Left lung (tissue), 10 donors: ENCODE results near the gene SMKR1. TPM values are rescaled to one million over a fixed set of nuclear protein-coding genes. Genes with fewer than 3 reads are reported as not detected.

Source experiments
- ATAC-seq: fragments of 200-7000 bp; cut with Tn5 transposase; one replicate; pipeline ENCODE4 v1.9.1; 2020; ENCODE audit warnings: moderate library complexity
- DNase-seq, 4 donors: peaks; one replicate each; pipeline ENCODE4 v3.0.0-alpha.2; 2013 to 2020
- H3K27ac ChIP-seq, 2 donors: fragments of 200-600 bp; sonication (generic) in 1 of 2; one replicate each; pipeline versions ENCODE4 v1.5.0 to v1.8.0; 2020 to 2021
- H3K27me3 ChIP-seq, 2 donors: fragments of 200-600 bp; sonication (generic) in 1 of 2; one replicate each; pipeline versions ENCODE4 v1.5.0 to v1.8.0; 2020 to 2021
- H3K36me3 ChIP-seq, 2 donors: fragments of 200-600 bp; sonication (generic) in 1 of 2; one replicate each; pipeline versions ENCODE4 v1.5.0 to v1.8.0; 2020 to 2021
- H3K4me1 ChIP-seq, 2 donors: fragments of 200-600 bp; one replicate each; pipeline ENCODE4 v1.8.0; 2021
- H3K4me3 ChIP-seq, 2 donors: fragments of 200-600 bp; sonication (generic) in 1 of 2; one replicate each; pipeline versions ENCODE4 v1.5.0 to v1.8.0; 2020 to 2021; ENCODE audit warnings: mild to moderate bottlenecking in 1 of 2
- H3K9me3 ChIP-seq, 2 donors: fragments of 200-600 bp; sonication (generic) in 1 of 2; one replicate each; pipeline versions ENCODE4 v1.5.0 to v1.8.0; 2020 to 2021
- intact Hi-C, 2 donors: fragments of 100-400 bp; cut with DNase I; formaldehyde crosslinking; loops; one replicate each; pipeline versions ENCODE4 v1.11.2 to v1.14.2; 2022
- polyA plus RNA-seq, 6 donors: library from polyadenylated mRNA; unstranded; fragments of 120-200 nt; gene quantifications; one replicate each; pipeline ENCODE4 v1.2.1, GENCODE V29; 2013; ENCODE audit not compliant: insufficient read length in 6 of 6
- total RNA-seq, 2 donors: library from RNA; stranded (reverse); fragmentation: NEBNext Ultra II Directional; extraction: Animal tissue kit (Norgen Biotek cat#: 25700); gene quantifications; one replicate each; pipeline ENCODE4 v1.2.1, GENCODE V29; 2021
- TF ChIP-seq, protein P1 (sequence below), 2 donors: fragments of 200-600 bp; sonication (generic) in 1 of 2; IDR thresholded peaks; one replicate each; pipeline versions ENCODE4 v1.5.0 to v1.8.0; 2021; ENCODE audit warnings: antibody characterized with exemption in 2 of 2
- donor health status: DM: no; HTN: yes; CAD: no.
- donor health status: DM: no; HTN: no; CAD: no.

SMKR1 gene
- total and polyA plus RNA-seq, 8 donors = 0.16 to 1.0 (median 0.57) TPM; not detected in 1

DNA sequence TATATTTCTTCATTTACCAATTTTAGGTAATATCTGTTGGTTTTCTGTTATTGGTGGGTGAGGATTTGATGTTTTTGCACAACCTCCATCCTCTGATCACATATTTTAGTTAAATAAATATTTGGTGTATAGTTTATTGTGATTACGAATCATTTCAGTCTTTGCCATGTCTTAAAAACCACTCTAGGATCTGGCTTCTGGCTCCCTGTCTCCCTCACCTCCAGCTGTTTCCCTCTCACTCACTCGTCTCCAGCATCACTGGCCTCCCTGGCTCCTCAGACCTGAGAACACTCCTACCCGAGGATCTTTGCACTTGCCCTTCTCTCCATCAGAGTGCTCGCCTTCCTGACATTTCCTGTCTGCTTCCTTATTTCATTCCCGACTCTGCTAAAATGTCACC is 58.5 kb downstream of the SMKR1 start:
- no peak for DNase-seq
- H3K27ac ChIP-seq = no peak overlapping the region
- ATAC-seq = no peak
- peaks cover 0 to 10% of the 10 kb centered on the region in 2 donors for H3K4me1 ChIP-seq
- H3K9me3 ChIP-seq = no peaks in the 10 kb centered on the region
- TF ChIP-seq, protein P1, sequence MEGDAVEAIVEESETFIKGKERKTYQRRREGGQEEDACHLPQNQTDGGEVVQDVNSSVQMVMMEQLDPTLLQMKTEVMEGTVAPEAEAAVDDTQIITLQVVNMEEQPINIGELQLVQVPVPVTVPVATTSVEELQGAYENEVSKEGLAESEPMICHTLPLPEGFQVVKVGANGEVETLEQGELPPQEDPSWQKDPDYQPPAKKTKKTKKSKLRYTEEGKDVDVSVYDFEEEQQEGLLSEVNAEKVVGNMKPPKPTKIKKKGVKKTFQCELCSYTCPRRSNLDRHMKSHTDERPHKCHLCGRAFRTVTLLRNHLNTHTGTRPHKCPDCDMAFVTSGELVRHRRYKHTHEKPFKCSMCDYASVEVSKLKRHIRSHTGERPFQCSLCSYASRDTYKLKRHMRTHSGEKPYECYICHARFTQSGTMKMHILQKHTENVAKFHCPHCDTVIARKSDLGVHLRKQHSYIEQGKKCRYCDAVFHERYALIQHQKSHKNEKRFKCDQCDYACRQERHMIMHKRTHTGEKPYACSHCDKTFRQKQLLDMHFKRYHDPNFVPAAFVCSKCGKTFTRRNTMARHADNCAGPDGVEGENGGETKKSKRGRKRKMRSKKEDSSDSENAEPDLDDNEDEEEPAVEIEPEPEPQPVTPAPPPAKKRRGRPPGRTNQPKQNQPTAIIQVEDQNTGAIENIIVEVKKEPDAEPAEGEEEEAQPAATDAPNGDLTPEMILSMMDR (IDR thresholded peaks at IDR 0.05) = no peak
- intact Hi-C loops = no loop called here
- H3K4me3 ChIP-seq = no peak overlapping the region
- no peaks in the 10 kb centered on the region for H3K36me3 ChIP-seq
- peaks cover 0 to 36% of the 10 kb centered on the region in 2 donors for H3K27me3 ChIP-seq

DNA sequence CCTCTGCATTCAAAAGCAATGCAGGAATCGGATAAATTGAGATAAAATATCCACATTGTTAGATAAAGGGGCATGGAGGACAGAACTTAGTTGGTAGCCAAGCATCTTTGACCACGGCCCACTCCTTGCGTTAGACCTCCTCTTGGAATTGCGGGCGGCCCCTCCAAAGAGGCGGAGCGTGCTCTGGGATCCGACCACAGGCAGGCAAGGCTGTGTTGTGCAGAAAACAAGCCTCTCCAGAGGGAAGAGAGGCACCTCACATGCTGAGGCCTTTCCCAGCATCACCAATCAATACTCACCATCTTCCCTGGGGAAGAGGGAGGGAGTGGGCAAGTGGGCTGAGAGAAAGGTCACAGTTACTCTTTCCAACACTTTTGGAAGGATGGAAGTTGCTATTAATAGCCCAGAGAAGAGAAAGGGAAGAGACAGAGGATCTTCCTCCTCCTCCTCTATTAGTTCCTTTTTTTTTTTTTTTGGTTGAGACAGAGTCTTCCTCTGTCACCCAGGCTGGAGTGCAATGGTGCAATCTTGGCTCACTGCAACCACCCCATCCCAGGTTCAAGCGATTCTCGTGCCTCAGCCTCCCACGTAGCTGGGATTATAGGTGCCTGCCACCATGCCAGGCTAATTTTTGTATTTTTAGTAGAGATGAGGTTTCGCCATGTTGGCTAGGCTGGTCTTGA is 59.5 kb downstream of the SMKR1 start:
- intact Hi-C loops = no loop called here
- Histone ChIP-seq H3K27me3 (peaks cover 0 to 36% of the 10 kb centered on the region in 2 donors), H3K4me3 (no peak overlapping the region), H3K4me1 (peaks cover 0 to 10% of the 10 kb centered on the region in 2 donors), H3K36me3 (no peaks in the 10 kb centered on the region), H3K27ac (no peak overlapping the region), H3K9me3 (no peaks in the 10 kb centered on the region)
- TF ChIP-seq, protein P1 (IDR thresholded peaks at IDR 0.05) = no peak
- peak; percentile 30 for ATAC-seq
- no peak for DNase-seq

Other genes with a start within 250 kb of the SMKR1 start
- 1 to 10 TPM; 4.4 to 5.3 TPM for gene STRIP2, start 68.1 kb upstream of the SMKR1 start, total RNA-seq
- gene STRIP2, start 68.1 kb upstream of the SMKR1 start, polyA plus RNA-seq = 1 to 10 TPM; 4.9 to 6.3 (median 5.8) TPM
- gene NRF1, start 109.2 kb downstream of the SMKR1 start, total RNA-seq = 10 to 100 TPM; 11.4 to 14.0 TPM
- 10 to 100 TPM; 20.3 to 26.8 (median 23.9) TPM for gene NRF1, start 109.2 kb downstream of the SMKR1 start, polyA plus RNA-seq